CD14-positive monocyte (primary cell): ENCODE results near the gene TMEM61. TPM values are rescaled to one million over a fixed set of nuclear protein-coding genes. Genes with fewer than 3 reads are reported as not detected.

Experiments used
- DNase-seq, 3 donors: peaks; one replicate each; pipeline ENCODE4 v3.0.0-alpha.2; 2011 to 2022
- H2AFZ ChIP-seq: 2 replicates; pipeline ENCODE4 v1.6.0; 2012; ENCODE audit warnings: mild to moderate bottlenecking, low read depth, low read length, inconsistent platforms; ENCODE audit not compliant: insufficient read depth, poor library complexity, severe bottlenecking
- H3K27ac ChIP-seq, 2 donors: 1 replicate in 1 of 2; 2 replicates in 1 of 2; pipeline ENCODE4 v1.5.1; 2012 to 2013; ENCODE audit warnings: low read length in 2 of 2, control low read depth in 1 of 2, inconsistent platforms in 1 of 2, low read depth in 1 of 2, mild to moderate bottlenecking in 1 of 2
- H3K27me3 ChIP-seq, 2 donors: one replicate each; pipeline versions ENCODE4 v1.6.0 to v1.6.1; 2011 to 2013; ENCODE audit warnings: low read length in 2 of 2; ENCODE audit not compliant: control insufficient read depth in 2 of 2, insufficient read depth in 2 of 2
- H3K36me3 ChIP-seq, 2 donors: replicated peaks in 1 of 2; 1 replicate in 1 of 2; 2 replicates in 1 of 2; pipeline versions ENCODE4 v1.5.1 to v1.6.1; 2012 to 2013; ENCODE audit warnings: low read length in 2 of 2, control low read depth in 1 of 2, inconsistent platforms in 1 of 2, mild to moderate bottlenecking in 1 of 2; ENCODE audit not compliant: insufficient read depth in 2 of 2, control insufficient read depth in 1 of 2
- H3K4me1 ChIP-seq, 2 donors: 1 replicate in 1 of 2; 2 replicates in 1 of 2; pipeline versions ENCODE4 v1.5.1 to v1.6.1; 2012 to 2013; ENCODE audit warnings: low read length in 2 of 2, control low read depth in 1 of 2, inconsistent platforms in 1 of 2, mild to moderate bottlenecking in 1 of 2, moderate library complexity in 1 of 2; ENCODE audit not compliant: insufficient read depth in 2 of 2, control insufficient read depth in 1 of 2
- H3K4me2 ChIP-seq: replicated peaks from 2 replicates; pipeline ENCODE3; 2012; ENCODE audit warnings: low read length, moderate library complexity, mild to moderate bottlenecking; ENCODE audit not compliant: poor library complexity, severe bottlenecking; ENCODE audit errors: extremely low read depth
- H3K4me3 ChIP-seq, 3 experiments: fragments of 200-600 bp in 1 of 3; sonication (generic) in 1 of 3; replicated peaks in 1 of 3; 1 replicate in 2 of 3; 2 replicates in 1 of 3; pipeline ENCODE4 v1.5.1; 2011 to 2013; ENCODE audit warnings: low read length in 3 of 3, mild to moderate bottlenecking in 3 of 3, control low read depth in 2 of 3, low read depth in 2 of 3, inconsistent platforms in 1 of 3, moderate library complexity in 1 of 3
- H3K79me2 ChIP-seq: 2 replicates; pipeline ENCODE4 v1.6.0; 2012; ENCODE audit warnings: mild to moderate bottlenecking, control low read depth, inconsistent platforms, low read length, moderate library complexity; ENCODE audit not compliant: insufficient read depth
- H3K9ac ChIP-seq: 2 replicates; pipeline ENCODE4 v1.6.0; 2017; ENCODE audit warnings: low read length, mild to moderate bottlenecking; ENCODE audit not compliant: insufficient read depth, poor library complexity, severe bottlenecking
- H3K9me3 ChIP-seq, 2 donors: replicated peaks in 1 of 2; 1 replicate in 1 of 2; 2 replicates in 1 of 2; pipeline versions ENCODE4 v1.5.1 to v1.6.1; 2012 to 2013; ENCODE audit warnings: low read length in 2 of 2, control low read depth in 1 of 2; ENCODE audit not compliant: control insufficient read depth in 1 of 2, insufficient read depth in 1 of 2
- H4K20me1 ChIP-seq: 2 replicates; pipeline ENCODE4 v1.6.0; 2012; ENCODE audit warnings: mild to moderate bottlenecking, low read length, control low read depth, moderate library complexity; ENCODE audit not compliant: insufficient read depth
- H3K27ac Mint-ChIP-seq, 7 donors: one replicate each; pipeline ENCODE4 v1.8.0; 2020; ENCODE audit warnings: mild to moderate bottlenecking in 7 of 7, mixed read lengths in 7 of 7, moderate library complexity in 6 of 7, inconsistent platforms in 2 of 7
- H3K27me3 Mint-ChIP-seq, 3 donors: one replicate each; pipeline ENCODE4 v1.8.0; 2021 to 2022; ENCODE audit warnings: low read depth in 3 of 3, mild to moderate bottlenecking in 3 of 3, mixed read lengths in 3 of 3, moderate library complexity in 3 of 3, inconsistent platforms in 1 of 3
- H3K36me3 Mint-ChIP-seq, 2 donors: one replicate each; pipeline ENCODE4 v1.8.0; 2020; ENCODE audit warnings: mixed read lengths in 2 of 2, inconsistent platforms in 1 of 2, mild to moderate bottlenecking in 1 of 2
- H3K4me1 Mint-ChIP-seq: one replicate; pipeline ENCODE4 v1.8.0; 2020; ENCODE audit warnings: mild to moderate bottlenecking, mixed read lengths
- H3K4me3 Mint-ChIP-seq, 2 donors: one replicate each; pipeline ENCODE4 v1.8.0; 2020; ENCODE audit warnings: mild to moderate bottlenecking in 2 of 2, mixed read lengths in 2 of 2, moderate library complexity in 1 of 2
- H3K9me3 Mint-ChIP-seq, 7 donors: one replicate each; pipeline ENCODE4 v1.8.0; 2020 to 2022; ENCODE audit warnings: mixed read lengths in 7 of 7, mild to moderate bottlenecking in 6 of 7, moderate library complexity in 6 of 7, inconsistent platforms in 2 of 7
- WGBS: methylation state at CpG from one replicate; pipeline ENCODE4 v1.1.5; 2013; ENCODE audit warnings: missing lambda C conversion rate; ENCODE audit not compliant: insufficient coverage; 5-methylcytosine and 5-hydroxymethylcytosine counted together
- intact Hi-C, 2 donors: fragments of 100-400 bp; cut with micrococcal nuclease; formaldehyde crosslinking; loops; one replicate each; pipeline versions ENCODE4 v1.15.0 to v1.15.1; 2023
- polyA plus RNA-seq, 3 donors: library from polyadenylated mRNA; depleted of rRNA in 1 of 3; unstranded in 2 of 3; stranded (reverse) in 1 of 3; fragments of 300-500 nt in 2 of 3; fragments of >200 nt in 1 of 3; fragmentation: Illumina TruSeq in 2 of 3; gene quantifications; 1 replicate in 2 of 3; 2 replicates in 1 of 3; pipeline ENCODE4 v1.2.3, GENCODE V29; 2012 to 2021
- TF ChIP-seq, protein P1 (sequence below): fragments of 200-600 bp; IDR thresholded peaks from one replicate; pipeline ENCODE4 v1.8.0; 2022; ENCODE audit warnings: antibody characterized with exemption, mild to moderate bottlenecking

Gene TMEM61
- polyA plus RNA-seq, 3 donors: not detected

GRCh38 chr1:55002686-55003085 lies 22.3 kb downstream of the TMEM61 start:
- DNase-seq: no peak
- H3K9me3 Mint-ChIP-seq: peaks cover 0 to 2% (median 0%) of the 10 kb centered on the region in 7 donors
- WGBS: no CpG with 5 or more reads among the region's 2 CpGs
- no peak overlapping the region for H3K9ac ChIP-seq
- H3K9me3 ChIP-seq: peaks cover 0 to under 1% of the 10 kb centered on the region in 2 donors
- H3K4me1 ChIP-seq: no peaks in the 10 kb centered on the region
- H3K27ac ChIP-seq: no peak overlapping the region
- peaks cover 2 to 20% of the 10 kb centered on the region in 2 donors for H3K27me3 ChIP-seq
- H3K4me3 ChIP-seq: no peak overlapping the region
- H3K4me1 Mint-ChIP-seq: no peaks in the 10 kb centered on the region
- TF ChIP-seq, protein P1, sequence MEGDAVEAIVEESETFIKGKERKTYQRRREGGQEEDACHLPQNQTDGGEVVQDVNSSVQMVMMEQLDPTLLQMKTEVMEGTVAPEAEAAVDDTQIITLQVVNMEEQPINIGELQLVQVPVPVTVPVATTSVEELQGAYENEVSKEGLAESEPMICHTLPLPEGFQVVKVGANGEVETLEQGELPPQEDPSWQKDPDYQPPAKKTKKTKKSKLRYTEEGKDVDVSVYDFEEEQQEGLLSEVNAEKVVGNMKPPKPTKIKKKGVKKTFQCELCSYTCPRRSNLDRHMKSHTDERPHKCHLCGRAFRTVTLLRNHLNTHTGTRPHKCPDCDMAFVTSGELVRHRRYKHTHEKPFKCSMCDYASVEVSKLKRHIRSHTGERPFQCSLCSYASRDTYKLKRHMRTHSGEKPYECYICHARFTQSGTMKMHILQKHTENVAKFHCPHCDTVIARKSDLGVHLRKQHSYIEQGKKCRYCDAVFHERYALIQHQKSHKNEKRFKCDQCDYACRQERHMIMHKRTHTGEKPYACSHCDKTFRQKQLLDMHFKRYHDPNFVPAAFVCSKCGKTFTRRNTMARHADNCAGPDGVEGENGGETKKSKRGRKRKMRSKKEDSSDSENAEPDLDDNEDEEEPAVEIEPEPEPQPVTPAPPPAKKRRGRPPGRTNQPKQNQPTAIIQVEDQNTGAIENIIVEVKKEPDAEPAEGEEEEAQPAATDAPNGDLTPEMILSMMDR: no peak
- no peaks in the 10 kb centered on the region for H4K20me1 ChIP-seq
- H3K36me3 ChIP-seq: no peaks in the 10 kb centered on the region
- no peak overlapping the region for H3K27ac Mint-ChIP-seq
- H3K36me3 Mint-ChIP-seq: no peaks in the 10 kb centered on the region
- intact Hi-C loops: no loop called here
- no peak overlapping the region for H3K4me3 Mint-ChIP-seq
- H3K27me3 Mint-ChIP-seq: peaks cover 7 to 18% (median 13%) of the 10 kb centered on the region in 3 donors
- H3K79me2 ChIP-seq: no peaks in the 10 kb centered on the region
- H2AFZ ChIP-seq: no peak overlapping the region
- no peak overlapping the region for H3K4me2 ChIP-seq

- no peak overlapping the region for H3K4me3 ChIP-seq
- H3K79me2 ChIP-seq: no peaks in the 10 kb centered on the region
- no peak overlapping the region for H2AFZ ChIP-seq
- DNase-seq: no peak
- H3K9ac ChIP-seq: no peak overlapping the region
- H3K4me1 ChIP-seq: no peaks in the 10 kb centered on the region
- H3K9me3 ChIP-seq: no peaks in the 10 kb centered on the region
- peaks cover 0 to 9% (median 3%) of the 10 kb centered on the region in 7 donors for H3K9me3 Mint-ChIP-seq
- H3K36me3 Mint-ChIP-seq: no peaks in the 10 kb centered on the region
- 100% methylated on average over 6 of the region's 10 CpGs for WGBS
- no peaks in the 10 kb centered on the region for H3K4me1 Mint-ChIP-seq
- TF ChIP-seq, protein P1: no peak
- H4K20me1 ChIP-seq: no peaks in the 10 kb centered on the region
- H3K27me3 Mint-ChIP-seq: peaks cover 0 to 5% (median 1%) of the 10 kb centered on the region in 3 donors
- no peaks in the 10 kb centered on the region for H3K27me3 ChIP-seq
- intact Hi-C loops: no loop called here
- no peak overlapping the region for H3K4me2 ChIP-seq
- no peaks in the 10 kb centered on the region for H3K36me3 ChIP-seq
- no peak overlapping the region for H3K27ac Mint-ChIP-seq
- H3K4me3 Mint-ChIP-seq: no peak overlapping the region
- no peak overlapping the region for H3K27ac ChIP-seq
Observed at GRCh38 chr1:55005351-55006140, 25.1 kb downstream of the TMEM61 start.
